SJCRH30 (cell line): ENCODE results near the gene NEK5. TPM values are rescaled to one million over a fixed set of nuclear protein-coding genes. Genes with fewer than 3 reads are reported as not detected.
A peak's percentile ranks its signal among the peaks of the same experiment; 100 is the strongest.
"Not testable (repeated sequence)": the region's sequence is repeated elsewhere in the genome, so short reads cannot be mapped to it uniquely, and the experiment has no call there.

Experiments used
- DNase-seq, 2 experiments: peaks; one replicate each; pipeline ENCODE4 v3.0.0-alpha.2; 2015 to 2020
- H3K27ac ChIP-seq: fragments of 250-450 bp; sonication (Bioruptor Pico); 2 replicates; pipeline ENCODE4 v1.5.1; 2020; ENCODE audit warnings: mild to moderate bottlenecking, moderate library complexity
- H3K27me3 ChIP-seq: fragments of 250-450 bp; sonication (Bioruptor Pico); 2 replicates; pipeline ENCODE4 v1.5.1; 2020; ENCODE audit warnings: mild to moderate bottlenecking, moderate library complexity
- H3K36me3 ChIP-seq: fragments of 250-450 bp; sonication (Bioruptor Pico); 2 replicates; pipeline ENCODE4 v1.5.1; 2020; ENCODE audit warnings: mild to moderate bottlenecking, moderate library complexity
- H3K4me1 ChIP-seq: fragments of 250-450 bp; sonication (Bioruptor Pico); 2 replicates; pipeline ENCODE4 v1.5.1; 2020; ENCODE audit warnings: mild to moderate bottlenecking, moderate library complexity
- H3K4me3 ChIP-seq: fragments of 250-450 bp; sonication (Bioruptor Pico); 2 replicates; pipeline ENCODE4 v1.5.1; 2020; ENCODE audit warnings: mild to moderate bottlenecking, moderate library complexity
- H3K9me3 ChIP-seq: fragments of 250-450 bp; sonication (Bioruptor Pico); replicated peaks from 2 replicates; pipeline ENCODE4 v1.5.1; 2020; ENCODE audit warnings: mild to moderate bottlenecking, moderate library complexity
- total RNA-seq: library from RNA; depleted of rRNA; stranded (reverse); fragments of >200 nt; shearing (Covaris generic); gene quantifications from 2 replicates; pipeline ENCODE4 v1.2.3, GENCODE V29; 2014

Gene NEK5
- total RNA-seq, 1 experiment from 2014 or later, result not detected

- Histone ChIP-seq H3K36me3 (no peaks in the 10 kb centered on the region), H3K27ac (no peak overlapping the region), H3K9me3 (no peaks in the 10 kb centered on the region), H3K4me3 (no peak overlapping the region), H3K27me3 (no peaks in the 10 kb centered on the region; the same call in 1 of the 2 replicates), H3K4me1 (no peaks in the 10 kb centered on the region)
- no peak for DNase-seq
These were observed 10.8 kb downstream of the NEK5 start for GRCh38 chr13:52118095-52118494.

GRCh38 chr13:52112591-52112990 lies 16.3 kb downstream of the NEK5 start:
- DNase-seq, result no peak
- Histone ChIP-seq H3K27ac (no peak overlapping the region), H3K4me3 (no peak overlapping the region), H3K4me1 (no peaks in the 10 kb centered on the region), H3K9me3 (no peaks in the 10 kb centered on the region), H3K36me3 (no peaks in the 10 kb centered on the region), H3K27me3 (no peaks in the 10 kb centered on the region; the same call in 1 of the 2 replicates)

- Histone ChIP-seq H3K4me1 (no peaks in the 10 kb centered on the region), H3K4me3 (no peak overlapping the region), H3K9me3 (no peaks in the 10 kb centered on the region), H3K27ac (no peak overlapping the region), H3K36me3 (no peaks in the 10 kb centered on the region), H3K27me3 (no peaks in the 10 kb centered on the region)
- no peak for DNase-seq
These were observed 19.7 kb downstream of the NEK5 start for GRCh38 chr13:52109116-52109670.

GRCh38 chr13:52105841-52106240 lies 23.0 kb downstream of the NEK5 start:
- no peak overlapping the region for H3K4me3 ChIP-seq
- H3K4me1 ChIP-seq, result no peaks in the 10 kb centered on the region
- no peaks in the 10 kb centered on the region for H3K27me3 ChIP-seq
- no peak for DNase-seq
- H3K27ac ChIP-seq, result no peak overlapping the region
- H3K36me3 ChIP-seq, result no peaks in the 10 kb centered on the region
- no peaks in the 10 kb centered on the region for H3K9me3 ChIP-seq

GRCh38 chr13:52104624-52105023 lies 24.2 kb downstream of the NEK5 start:
- Histone ChIP-seq H3K27ac (no peak overlapping the region), H3K4me3 (no peak overlapping the region), H3K27me3 (no peaks in the 10 kb centered on the region), H3K4me1 (no peaks in the 10 kb centered on the region), H3K36me3 (no peaks in the 10 kb centered on the region), H3K9me3 (no peaks in the 10 kb centered on the region)
- DNase-seq, result no peak

- DNase-seq, result no peak
- no peaks in the 10 kb centered on the region for H3K9me3 ChIP-seq
- no peaks in the 10 kb centered on the region for H3K27me3 ChIP-seq
- no peak overlapping the region for H3K4me3 ChIP-seq
- H3K4me1 ChIP-seq, result no peaks in the 10 kb centered on the region
- H3K27ac ChIP-seq, result no peak overlapping the region
- no peaks in the 10 kb centered on the region for H3K36me3 ChIP-seq
These were observed 25.5 kb downstream of the NEK5 start for GRCh38 chr13:52103386-52103785.

- H3K4me3 ChIP-seq, H3K27me3 ChIP-seq: not testable (repeated sequence)
These were observed 26.4 kb downstream of the NEK5 start for GRCh38 chr13:52102423-52102822.

GRCh38 chr13:52097197-52097596 lies 31.7 kb downstream of the NEK5 start:
- Histone ChIP-seq H3K9me3 (no peaks in the 10 kb centered on the region), H3K27me3 (no peaks in the 10 kb centered on the region), H3K27ac (no peak overlapping the region), H3K4me1 (no peaks in the 10 kb centered on the region), H3K4me3 (no peak overlapping the region), H3K36me3 (no peaks in the 10 kb centered on the region)
- no peak for DNase-seq

More at GRCh38 chr13:52102423-52102822, 26.4 kb downstream of the NEK5 start:
- not testable (repeated sequence) for H3K36me3 ChIP-seq, DNase-seq, H3K27ac ChIP-seq, H3K9me3 ChIP-seq, H3K4me1 ChIP-seq

GRCh38 chr13:52096748-52097147 lies 32.1 kb downstream of the NEK5 start:
- no peak for DNase-seq
- H3K9me3 ChIP-seq, result no peaks in the 10 kb centered on the region
- H3K4me3 ChIP-seq, result no peak overlapping the region
- no peaks in the 10 kb centered on the region for H3K4me1 ChIP-seq
- no peaks in the 10 kb centered on the region for H3K27me3 ChIP-seq
- no peaks in the 10 kb centered on the region for H3K36me3 ChIP-seq
- no peak overlapping the region for H3K27ac ChIP-seq

GRCh38 chr13:52096062-52096461 lies 32.8 kb downstream of the NEK5 start:
- Histone ChIP-seq H3K36me3 (no peaks in the 10 kb centered on the region), H3K4me3 (no peak overlapping the region), H3K4me1 (no peaks in the 10 kb centered on the region), H3K27ac (no peak overlapping the region), H3K27me3 (no peaks in the 10 kb centered on the region), H3K9me3 (no peaks in the 10 kb centered on the region)
- DNase-seq, result no peak

GRCh38 chr13:52092087-52092486 lies 36.8 kb downstream of the NEK5 start:
- Histone ChIP-seq H3K9me3 (no peaks in the 10 kb centered on the region), H3K27me3 (no peaks in the 10 kb centered on the region), H3K4me1 (no peaks in the 10 kb centered on the region), H3K4me3 (no peak overlapping the region), H3K27ac (no peak overlapping the region), H3K36me3 (no peaks in the 10 kb centered on the region)
- no peak for DNase-seq

- Histone ChIP-seq H3K27me3 (no peaks in the 10 kb centered on the region), H3K4me1 (no peaks in the 10 kb centered on the region), H3K4me3 (no peak overlapping the region), H3K27ac (no peak overlapping the region), H3K36me3 (no peaks in the 10 kb centered on the region), H3K9me3 (no peaks in the 10 kb centered on the region)
- no peak for DNase-seq
These were observed 37.4 kb downstream of the NEK5 start for GRCh38 chr13:52091473-52091872.

GRCh38 chr13:52085421-52085820 lies 43.5 kb downstream of the NEK5 start:
- H3K27me3 ChIP-seq, result no peaks in the 10 kb centered on the region
- H3K36me3 ChIP-seq, result no peaks in the 10 kb centered on the region
- no peak overlapping the region for H3K4me3 ChIP-seq
- DNase-seq, result peak; percentile 45 to 47
- H3K9me3 ChIP-seq, result no peaks in the 10 kb centered on the region
- no peak overlapping the region for H3K27ac ChIP-seq
- H3K4me1 ChIP-seq, result 0 out of 2 replicates have a peak, but pooled peaks cover 2% of the 10 kb centered on the region

- not testable (repeated sequence) for DNase-seq, H3K9me3 ChIP-seq, H3K4me3 ChIP-seq, H3K36me3 ChIP-seq, H3K27me3 ChIP-seq, H3K27ac ChIP-seq, H3K4me1 ChIP-seq
These were observed 43.9 kb downstream of the NEK5 start for GRCh38 chr13:52084981-52085380.

GRCh38 chr13:52082601-52083000 lies 46.3 kb downstream of the NEK5 start:
- Histone ChIP-seq H3K4me3 (no peak overlapping the region), H3K9me3 (no peaks in the 10 kb centered on the region), H3K27me3 (no peaks in the 10 kb centered on the region), H3K36me3 (no peaks in the 10 kb centered on the region), H3K4me1 (0 out of 2 replicates have a peak, but pooled peaks cover 2% of the 10 kb centered on the region), H3K27ac (no peak overlapping the region)
- DNase-seq, result no peak

- not testable (repeated sequence) for H3K4me1 ChIP-seq, H3K36me3 ChIP-seq, DNase-seq
These were observed 49.0 kb downstream of the NEK5 start for GRCh38 chr13:52079891-52080290.

More at GRCh38 chr13:52079891-52080290, 49.0 kb downstream of the NEK5 start:
- not testable (repeated sequence) for H3K27ac ChIP-seq, H3K9me3 ChIP-seq, H3K4me3 ChIP-seq, H3K27me3 ChIP-seq
